Testis (tissue), 3 donors: Measurements from ENCODE around the gene MBP. TPM values are rescaled to one million over a fixed set of nuclear protein-coding genes. Genes with fewer than 3 reads are reported as not detected.

ENCODE experiments used
- DNase-seq: peaks from one replicate; pipeline ENCODE4 v3.0.0-alpha.2; 2019
- H3K27ac ChIP-seq, 2 donors: fragments of 200-600 bp; sonication (generic); one replicate each; pipeline ENCODE4 v1.5.1; 2019
- H3K27me3 ChIP-seq: fragments of 200-600 bp; sonication (generic); one replicate; pipeline ENCODE4 v1.5.1; 2019
- H3K36me3 ChIP-seq: fragments of 200-600 bp; sonication (generic); one replicate; pipeline ENCODE4 v1.5.1; 2017; ENCODE audit warnings: low read depth; ENCODE audit errors: missing control alignments
- H3K4me1 ChIP-seq: fragments of 200-600 bp; sonication (generic); one replicate; pipeline ENCODE4 v1.5.1; 2019
- H3K4me3 ChIP-seq, 2 donors: fragments of 200-600 bp; sonication (generic); one replicate each; pipeline ENCODE4 v1.5.1; 2017 to 2019
- H3K9me3 ChIP-seq: fragments of 200-600 bp; sonication (generic); one replicate; pipeline ENCODE4 v1.5.1; 2017
- POLR2A ChIP-seq: fragments of 450-650 bp; IDR thresholded peaks from one replicate; pipeline ENCODE4 v1.6.1; 2017; ENCODE audit warnings: antibody characterized with exemption, mild to moderate bottlenecking, moderate library complexity
- WGBS, 2 donors: methylation state at CpG; one replicate each; pipeline ENCODE4 v1.1.5; 2018; 5-methylcytosine and 5-hydroxymethylcytosine counted together
- intact Hi-C: fragments of 100-400 bp; cut with DNase I; formaldehyde crosslinking; loops from one replicate; pipeline ENCODE4 v1.15.1; 2023; ENCODE audit warnings: low total_unique reads
- polyA plus RNA-seq: library from polyadenylated mRNA; stranded (reverse); fragments of 350-450 nt; fragmentation: Illumina TruSeq; extraction: RNeasy Lipid Tissue Mini Kit (QIAGEN cat#74804); gene quantifications from one replicate; pipeline ENCODE4 v1.2.3, GENCODE V29; 2014; ENCODE audit warnings: low read depth, low replicate concordance; ENCODE audit not compliant: insufficient read depth
- total RNA-seq, 2 donors: library from RNA; depleted of rRNA; stranded (reverse); fragments of >200 nt; gene quantifications; one replicate each; pipeline ENCODE4 v1.2.3, GENCODE V29; 2016
- TF ChIP-seq, protein P1 (sequence below), 3 experiments: fragments of 450-650 bp in 2 of 3; fragments of 200-600 bp in 1 of 3; sonication (generic) in 1 of 3; IDR thresholded peaks; one replicate each; pipeline ENCODE4 v1.5.1; 2016 to 2019; ENCODE audit warnings: antibody characterized with exemption in 3 of 3, mild to moderate bottlenecking in 2 of 3, moderate library complexity in 1 of 3

The MBP gene
- total and polyA plus RNA-seq, 3 donors from 2014 or later = 15.4 to 20.3 (median 16.7) TPM

DNA sequence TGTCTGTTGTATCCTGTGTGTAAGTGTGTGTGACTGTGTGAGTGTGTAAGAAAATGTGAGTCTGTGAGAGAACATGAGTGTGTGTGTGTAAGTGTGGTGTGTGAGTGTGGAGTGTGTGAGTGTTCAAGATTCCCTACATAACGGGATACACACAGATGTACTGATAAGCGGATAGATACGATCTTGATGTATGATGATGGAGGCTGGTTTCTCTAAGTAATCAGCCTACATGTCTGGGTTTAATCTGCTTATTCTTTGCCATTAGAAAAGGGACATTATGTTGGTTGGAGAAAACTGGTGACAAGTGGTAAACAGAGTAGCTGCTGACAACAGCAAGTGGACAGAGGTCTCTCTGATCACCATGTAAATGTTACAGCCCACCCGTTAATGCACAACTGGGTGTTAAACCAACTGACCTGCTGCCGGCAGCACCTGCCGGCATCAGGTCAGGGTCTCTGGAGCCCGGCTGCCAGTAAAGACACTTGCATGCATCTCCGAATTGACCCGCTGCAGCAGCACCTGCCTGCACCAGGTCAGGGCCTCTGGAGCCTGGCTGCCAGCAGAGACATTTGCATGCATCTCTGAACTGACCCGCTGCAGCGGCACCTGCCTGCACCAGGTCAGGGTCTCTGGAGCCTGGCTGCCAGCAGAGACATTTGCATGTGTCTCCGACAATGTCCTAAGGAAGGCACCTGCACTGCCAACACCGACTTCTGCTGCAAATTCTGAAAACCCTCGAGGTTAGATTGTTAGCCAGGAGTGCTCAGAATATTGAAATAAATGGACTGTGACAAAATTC is 87.5 kb downstream of the MBP start:
- no peak overlapping the region for H3K27ac ChIP-seq
- intact Hi-C loops = no loop called here
- H3K4me3 ChIP-seq = no peak overlapping the region
- 75 to 78% methylated on average over 14 of the region's 14 CpGs for WGBS, 2 donors
- no peak for TF ChIP-seq POLR2A
- TF ChIP-seq, protein P1, sequence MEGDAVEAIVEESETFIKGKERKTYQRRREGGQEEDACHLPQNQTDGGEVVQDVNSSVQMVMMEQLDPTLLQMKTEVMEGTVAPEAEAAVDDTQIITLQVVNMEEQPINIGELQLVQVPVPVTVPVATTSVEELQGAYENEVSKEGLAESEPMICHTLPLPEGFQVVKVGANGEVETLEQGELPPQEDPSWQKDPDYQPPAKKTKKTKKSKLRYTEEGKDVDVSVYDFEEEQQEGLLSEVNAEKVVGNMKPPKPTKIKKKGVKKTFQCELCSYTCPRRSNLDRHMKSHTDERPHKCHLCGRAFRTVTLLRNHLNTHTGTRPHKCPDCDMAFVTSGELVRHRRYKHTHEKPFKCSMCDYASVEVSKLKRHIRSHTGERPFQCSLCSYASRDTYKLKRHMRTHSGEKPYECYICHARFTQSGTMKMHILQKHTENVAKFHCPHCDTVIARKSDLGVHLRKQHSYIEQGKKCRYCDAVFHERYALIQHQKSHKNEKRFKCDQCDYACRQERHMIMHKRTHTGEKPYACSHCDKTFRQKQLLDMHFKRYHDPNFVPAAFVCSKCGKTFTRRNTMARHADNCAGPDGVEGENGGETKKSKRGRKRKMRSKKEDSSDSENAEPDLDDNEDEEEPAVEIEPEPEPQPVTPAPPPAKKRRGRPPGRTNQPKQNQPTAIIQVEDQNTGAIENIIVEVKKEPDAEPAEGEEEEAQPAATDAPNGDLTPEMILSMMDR (IDR thresholded peaks at IDR 0.05) = no peak
- no peaks in the 10 kb centered on the region for H3K36me3 ChIP-seq
- DNase-seq = no peak
- H3K4me1 ChIP-seq = no peaks in the 10 kb centered on the region
- no peaks in the 10 kb centered on the region for H3K27me3 ChIP-seq
- no peaks in the 10 kb centered on the region for H3K9me3 ChIP-seq

DNA sequence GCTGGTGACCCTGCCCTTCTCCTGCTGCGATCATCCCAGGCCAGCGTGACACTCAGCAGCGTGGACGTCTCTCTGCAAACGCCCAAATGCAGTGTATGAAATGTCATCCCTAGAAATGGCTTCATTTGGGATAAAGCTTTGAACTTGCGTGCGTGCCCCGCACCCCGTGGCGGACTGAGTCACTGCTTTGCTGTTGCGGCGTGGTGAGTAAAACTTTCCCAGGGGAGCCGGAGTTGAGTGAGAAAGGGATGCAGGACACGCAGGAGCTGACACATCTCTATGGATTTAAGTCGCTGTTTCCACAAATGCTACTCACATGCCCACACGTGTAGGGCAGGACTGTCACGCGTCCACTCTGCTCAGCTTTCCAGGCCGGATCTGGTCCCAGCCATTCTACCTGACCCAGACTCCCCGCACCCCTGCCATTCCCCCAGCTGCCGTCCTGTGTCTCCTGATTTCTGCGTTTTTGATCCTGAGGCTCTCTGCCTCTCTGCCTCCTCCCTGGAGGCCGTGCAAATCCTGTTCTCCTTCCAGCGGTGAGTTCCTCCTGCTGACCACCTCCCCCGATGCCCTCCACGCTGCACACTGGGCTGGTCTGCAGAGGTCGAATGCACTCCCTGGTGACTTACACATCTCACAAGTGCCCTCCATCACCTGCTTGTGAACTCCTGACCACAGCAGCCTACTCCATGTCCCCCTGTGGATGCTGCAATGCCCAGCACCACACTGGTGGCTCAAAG is 88.9 kb downstream of the MBP start:
- intact Hi-C loops = no loop called here

DNA sequence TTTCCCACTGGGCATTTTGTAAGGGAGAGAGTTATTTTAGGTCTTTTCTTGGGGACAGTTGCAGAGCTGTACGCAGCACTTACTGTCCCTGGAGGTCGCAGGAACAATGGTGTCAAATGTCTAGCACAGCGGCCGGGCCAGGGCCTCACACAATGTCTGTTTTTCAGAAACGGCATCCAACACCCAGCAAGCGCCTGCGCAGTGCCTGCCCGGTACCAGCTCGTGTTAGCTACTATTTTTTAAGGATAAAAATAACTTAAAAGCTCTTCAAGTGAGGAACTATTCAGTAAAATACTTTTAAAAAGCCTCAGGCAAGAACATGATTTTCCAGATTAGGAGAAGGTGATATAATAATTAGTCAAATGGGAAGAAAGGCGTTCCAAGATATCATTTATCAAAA is 90.0 kb downstream of the MBP start:
- intact Hi-C loops = no loop called here
- WGBS, 2 donors = 40 to 67% methylated on average over 10 of the region's 10 CpGs

More for the DNA sequence above, 88.9 kb downstream of the MBP start:
- Histone ChIP-seq H3K27me3 (no peaks in the 10 kb centered on the region), H3K4me3 (no peak overlapping the region), H3K9me3 (no peaks in the 10 kb centered on the region), H3K27ac (no peak overlapping the region), H3K4me1 (no peaks in the 10 kb centered on the region), H3K36me3 (no peaks in the 10 kb centered on the region)
- WGBS, 2 donors = 76 to 85% methylated on average over 26 to 27 of the region's 27 CpGs
- TF ChIP-seq, protein P1 (IDR thresholded peaks at IDR 0.05) = no peak
- no peak for TF ChIP-seq POLR2A
- DNase-seq = no peak

DNA sequence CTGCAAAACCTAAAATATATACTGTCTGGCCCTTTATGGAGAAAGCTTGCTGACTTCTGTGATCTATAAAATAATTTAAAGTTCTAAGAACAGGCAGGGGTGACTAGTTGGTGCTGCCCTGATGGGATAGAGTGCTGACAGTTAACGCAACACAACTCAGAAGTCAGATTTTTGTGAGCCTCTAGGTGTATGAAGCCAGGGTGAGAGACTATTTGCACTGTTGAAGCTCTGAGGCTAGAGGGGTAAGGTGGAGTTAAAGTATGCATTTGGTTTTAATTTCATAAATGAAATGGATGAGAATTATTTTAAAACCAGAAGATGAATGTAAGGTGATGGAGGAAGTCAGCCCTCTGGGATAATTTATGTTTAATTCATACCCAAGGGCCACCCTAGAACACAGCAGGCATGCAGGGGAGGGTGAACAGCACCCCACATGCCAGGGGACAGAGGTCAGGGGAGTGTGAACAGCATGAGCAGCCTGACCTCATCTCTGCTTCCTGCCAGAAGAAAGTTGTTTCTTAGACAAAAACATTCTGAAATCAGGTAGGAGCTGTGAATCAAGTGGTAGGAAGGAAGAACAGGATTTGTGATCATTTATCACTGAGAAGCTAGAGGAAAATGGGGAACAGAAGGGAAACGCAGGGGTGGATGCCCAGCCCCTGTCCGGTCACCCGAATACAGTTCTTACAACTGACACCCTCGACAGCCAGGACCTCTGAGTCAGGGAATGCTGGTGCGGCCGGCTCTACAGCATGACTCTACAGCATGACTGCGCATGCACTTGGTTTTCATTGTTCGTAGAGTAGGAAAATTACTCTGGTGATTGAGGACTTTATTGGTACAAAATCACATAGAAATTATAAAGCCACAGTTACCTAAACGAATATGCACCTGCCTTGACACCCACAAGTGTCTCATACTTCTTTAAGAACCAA is 93.1 kb downstream of the MBP start:
- TF ChIP-seq POLR2A = no peak
- TF ChIP-seq, protein P1 (IDR thresholded peaks at IDR 0.05) = no peak
- Histone ChIP-seq H3K4me1 (no peaks in the 10 kb centered on the region), H3K27me3 (no peaks in the 10 kb centered on the region), H3K36me3 (no peaks in the 10 kb centered on the region), H3K9me3 (no peaks in the 10 kb centered on the region), H3K27ac (no peak overlapping the region), H3K4me3 (no peak overlapping the region)
- WGBS, 2 donors = 81 to 91% methylated on average over 10 of the region's 10 CpGs
- intact Hi-C loops = no loop called here
- DNase-seq = no peak

More for the DNA sequence above, 90.0 kb downstream of the MBP start:
- Histone ChIP-seq H3K9me3 (no peaks in the 10 kb centered on the region), H3K27ac (no peak overlapping the region), H3K36me3 (no peaks in the 10 kb centered on the region), H3K27me3 (no peaks in the 10 kb centered on the region), H3K4me1 (no peaks in the 10 kb centered on the region), H3K4me3 (no peak overlapping the region)
- TF ChIP-seq, protein P1 (IDR thresholded peaks at IDR 0.05) = no peak
- TF ChIP-seq POLR2A = no peak
- no peak for DNase-seq
